WTC11 (cell line): ENCODE results near the gene LRMDA. TPM values are rescaled to one million over a fixed set of nuclear protein-coding genes. Genes with fewer than 3 reads are reported as not detected.

Source experiments
- ATAC-seq: fragments of 200-7000 bp; cut with Tn5 transposase; 2 replicates; pipeline ENCODE4 v1.10.0; 2021; ENCODE audit warnings: mild to moderate bottlenecking, moderate library complexity
- CTCF ChIA-PET: fragments of 300-600 bp; sonication (Branson Sonifier 250); formaldehyde crosslinking; loops from one replicate; lab custom pipeline; 2021; ENCODE audit warnings: antibody characterized with exemption; lab: Charles Lee
- POLR2A ChIA-PET: fragments of 350-600 bp; sonication (Branson Sonifier 250); formaldehyde crosslinking; loops from one replicate; lab custom pipeline; 2021; ENCODE audit warnings: antibody characterized with exemption; lab: Charles Lee
- DNase-seq: peaks from one replicate; pipeline ENCODE4 v3.0.0; 2021; ENCODE audit warnings: low spot score
- H3K27ac Mint-ChIP-seq: 2 replicates; pipeline ENCODE4 v1.8.0; 2021; ENCODE audit warnings: mixed read lengths
- H3K27me3 Mint-ChIP-seq: 2 replicates; pipeline ENCODE4 v1.8.0; 2021; ENCODE audit warnings: low read depth, mild to moderate bottlenecking, moderate library complexity, mixed read lengths
- H3K36me3 Mint-ChIP-seq: 2 replicates; pipeline ENCODE4 v1.8.0; 2021; ENCODE audit warnings: mixed read lengths
- H3K4me1 Mint-ChIP-seq: 2 replicates; pipeline ENCODE4 v1.8.0; 2022; ENCODE audit warnings: mixed read lengths
- H3K4me3 Mint-ChIP-seq: 2 replicates; pipeline ENCODE4 v1.8.0; 2021; ENCODE audit warnings: mild to moderate bottlenecking, moderate library complexity, mixed read lengths
- H3K9me3 Mint-ChIP-seq: 2 replicates; pipeline ENCODE4 v1.8.0; 2021; ENCODE audit warnings: mixed read lengths
- ETV6 ChIP-seq: sonication (generic); formaldehyde crosslinking; IDR thresholded peaks from 2 replicates; pipeline ENCODE4 v1.8.1; 2022; ENCODE audit warnings: mild to moderate bottlenecking, missing genetic modification reagents
- HMGA2 ChIP-seq: fragments of 250-450 bp; sonication (Bioruptor Pico); IDR thresholded peaks from 2 replicates; pipeline ENCODE4 v1.4.0; 2021; ENCODE audit warnings: mild to moderate bottlenecking, moderate library complexity
- MYBL2 ChIP-seq: sonication (generic); formaldehyde crosslinking; IDR thresholded peaks from 2 replicates; pipeline ENCODE4 v1.8.1; 2023; ENCODE audit warnings: mild to moderate bottlenecking, moderate library complexity, missing genetic modification reagents
- NR1H2 ChIP-seq: sonication (generic); formaldehyde crosslinking; IDR thresholded peaks from 2 replicates; pipeline ENCODE4 v1.9.0; 2021; ENCODE audit warnings: mild to moderate bottlenecking, moderate library complexity, missing genetic modification reagents
- NR3C1 ChIP-seq: sonication (generic); formaldehyde crosslinking; conservative IDR thresholded peaks from 2 replicates; pipeline ENCODE4 v1.8.1; 2023; ENCODE audit warnings: low read depth, mild to moderate bottlenecking, missing genetic modification reagents
- OVOL2 ChIP-seq: fragments of 250-450 bp; sonication (Bioruptor Pico); IDR thresholded peaks from 2 replicates; pipeline ENCODE4 v1.9.0; 2021; ENCODE audit warnings: mild to moderate bottlenecking, borderline replicate concordance
- STAT6 ChIP-seq: sonication (generic); formaldehyde crosslinking; conservative IDR thresholded peaks from 2 replicates; pipeline ENCODE4 v1.8.1; 2023; ENCODE audit warnings: mild to moderate bottlenecking, low read depth, missing genetic modification reagents, moderate library complexity
- USF1 ChIP-seq: sonication (generic); formaldehyde crosslinking; IDR thresholded peaks from 2 replicates; pipeline ENCODE4 v1.8.0; 2022; ENCODE audit warnings: mild to moderate bottlenecking, missing genetic modification reagents
- ZMAT4 ChIP-seq: fragments of 250-450 bp; sonication (Bioruptor Pico); IDR thresholded peaks from 2 replicates; pipeline ENCODE4 v1.9.0; 2021; ENCODE audit warnings: mild to moderate bottlenecking
- ZNF416 ChIP-seq: fragments of 250-450 bp; sonication (Bioruptor Pico); IDR thresholded peaks from 2 replicates; pipeline ENCODE4 v1.9.0; 2021; ENCODE audit warnings: mild to moderate bottlenecking, inconsistent platforms
- ZNF425 ChIP-seq: fragments of 250-450 bp; sonication (Bioruptor Pico); conservative IDR thresholded peaks from 2 replicates; pipeline ENCODE4 v1.9.0; 2021; ENCODE audit warnings: mild to moderate bottlenecking
- total RNA-seq: library from RNA; stranded (reverse); gene quantifications from 3 replicates; pipeline ENCODE4 v1.2.3, GENCODE V29; 2021
- TF ChIP-seq, protein P1 (sequence below): sonication (generic); formaldehyde crosslinking; IDR thresholded peaks from 2 replicates; pipeline ENCODE4 v1.8.0; 2022; ENCODE audit warnings: mild to moderate bottlenecking, missing genetic modification reagents
- TF ChIP-seq, protein P2 (sequence below): fragments of 250-450 bp; sonication (Bioruptor Pico); IDR thresholded peaks from 2 replicates; pipeline ENCODE4 v1.9.0; 2021; ENCODE audit warnings: moderate library complexity, mild to moderate bottlenecking, inconsistent platforms, borderline replicate concordance
- TF ChIP-seq, protein P3 (sequence below): sonication (generic); formaldehyde crosslinking; IDR thresholded peaks from 2 replicates; pipeline ENCODE4 v1.8.1; 2022; ENCODE audit warnings: low read depth, mild to moderate bottlenecking, moderate library complexity, missing genetic modification reagents, borderline replicate concordance

Gene LRMDA
- total RNA-seq, 1 experiment from 2014 or later, result 0.92 TPM

- TF ChIP-seq NR1H2, result no peak
- TF ChIP-seq ETV6, result no peak
- TF ChIP-seq ZNF416 (CRISPR knock-in tag), result no peak
- TF ChIP-seq USF1 (CRISPR knock-in tag), result no peak
These were observed 393.8 kb downstream of the LRMDA start (continued) for GRCh38 chr10:75825235-75825634.

DNA sequence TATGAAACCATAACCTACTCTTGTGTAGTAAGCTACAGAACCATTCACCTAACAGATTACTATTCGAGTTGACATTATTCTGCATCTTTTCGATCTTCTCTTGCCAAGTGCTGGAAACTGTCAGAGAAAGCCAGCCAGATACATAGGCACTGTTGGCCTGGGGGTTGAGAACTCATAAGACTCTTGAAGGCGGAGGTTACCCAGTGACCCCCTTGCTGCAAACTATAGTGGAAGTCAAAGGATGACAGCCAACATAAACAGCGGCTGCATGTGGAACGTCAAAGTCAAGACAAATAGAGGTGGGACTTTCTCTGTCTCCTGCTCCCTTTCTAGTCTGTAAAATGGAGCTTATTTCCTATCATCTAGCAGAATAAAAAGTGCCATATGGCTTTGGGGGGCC lies 394.2 kb downstream of the LRMDA start:
- ChIA-PET CTCF (interaction anchor here (1.1 kb wide), 1 partner anchor 211 kb away, joined by 3 read pairs; no protein-coding TSS in a partner anchor), POLR2A (no interaction called here)
- no peak overlapping the region for H3K4me3 Mint-ChIP-seq
- peaks cover 15% of the 10 kb centered on the region for H3K9me3 Mint-ChIP-seq
- H3K4me1 Mint-ChIP-seq, result no peaks in the 10 kb centered on the region
- no peak for ATAC-seq
- no peak for TF ChIP-seq NR3C1 (CRISPR knock-in tag)
- TF ChIP-seq HMGA2, result no peak
- TF ChIP-seq, protein P1, sequence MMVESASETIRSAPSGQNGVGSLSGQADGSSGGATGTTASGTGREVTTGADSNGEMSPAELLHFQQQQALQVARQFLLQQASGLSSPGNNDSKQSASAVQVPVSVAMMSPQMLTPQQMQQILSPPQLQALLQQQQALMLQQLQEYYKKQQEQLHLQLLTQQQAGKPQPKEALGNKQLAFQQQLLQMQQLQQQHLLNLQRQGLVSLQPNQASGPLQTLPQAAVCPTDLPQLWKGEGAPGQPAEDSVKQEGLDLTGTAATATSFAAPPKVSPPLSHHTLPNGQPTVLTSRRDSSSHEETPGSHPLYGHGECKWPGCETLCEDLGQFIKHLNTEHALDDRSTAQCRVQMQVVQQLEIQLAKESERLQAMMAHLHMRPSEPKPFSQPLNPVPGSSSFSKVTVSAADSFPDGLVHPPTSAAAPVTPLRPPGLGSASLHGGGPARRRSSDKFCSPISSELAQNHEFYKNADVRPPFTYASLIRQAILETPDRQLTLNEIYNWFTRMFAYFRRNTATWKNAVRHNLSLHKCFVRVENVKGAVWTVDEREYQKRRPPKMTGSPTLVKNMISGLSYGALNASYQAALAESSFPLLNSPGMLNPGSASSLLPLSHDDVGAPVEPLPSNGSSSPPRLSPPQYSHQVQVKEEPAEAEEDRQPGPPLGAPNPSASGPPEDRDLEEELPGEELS (CRISPR knock-in tag), result no peak
- TF ChIP-seq MYBL2 (CRISPR knock-in tag), result no peak
- no peak for TF ChIP-seq OVOL2 (CRISPR knock-in tag)
- TF ChIP-seq ZNF425, result no peak
- TF ChIP-seq ZMAT4 (CRISPR knock-in tag), result no peak
- no peak for TF ChIP-seq STAT6 (CRISPR knock-in tag)
- TF ChIP-seq, protein P2, sequence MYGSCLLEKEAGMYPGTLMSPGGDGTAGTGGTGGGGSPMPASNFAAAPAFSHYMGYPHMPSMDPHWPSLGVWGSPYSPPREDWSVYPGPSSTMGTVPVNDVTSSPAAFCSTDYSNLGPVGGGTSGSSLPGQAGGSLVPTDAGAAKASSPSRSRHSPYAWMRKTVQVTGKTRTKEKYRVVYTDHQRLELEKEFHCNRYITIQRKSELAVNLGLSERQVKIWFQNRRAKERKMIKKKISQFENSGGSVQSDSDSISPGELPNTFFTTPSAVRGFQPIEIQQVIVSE (CRISPR knock-in tag), result no peak
- TF ChIP-seq, protein P3, sequence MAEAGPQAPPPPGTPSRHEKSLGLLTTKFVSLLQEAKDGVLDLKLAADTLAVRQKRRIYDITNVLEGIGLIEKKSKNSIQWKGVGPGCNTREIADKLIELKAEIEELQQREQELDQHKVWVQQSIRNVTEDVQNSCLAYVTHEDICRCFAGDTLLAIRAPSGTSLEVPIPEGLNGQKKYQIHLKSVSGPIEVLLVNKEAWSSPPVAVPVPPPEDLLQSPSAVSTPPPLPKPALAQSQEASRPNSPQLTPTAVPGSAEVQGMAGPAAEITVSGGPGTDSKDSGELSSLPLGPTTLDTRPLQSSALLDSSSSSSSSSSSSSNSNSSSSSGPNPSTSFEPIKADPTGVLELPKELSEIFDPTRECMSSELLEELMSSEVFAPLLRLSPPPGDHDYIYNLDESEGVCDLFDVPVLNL (CRISPR knock-in tag), result no peak
- TF ChIP-seq, all 79 proteins: peak for 0
- H3K36me3 Mint-ChIP-seq, result no peaks in the 10 kb centered on the region
- DNase-seq, result no peak
- no peak overlapping the region for H3K27ac Mint-ChIP-seq
- H3K27me3 Mint-ChIP-seq, result no peaks in the 10 kb centered on the region
